Measurements from ENCODE around the gene MPO. TPM values are rescaled to one million over a fixed set of nuclear protein-coding genes. Genes with fewer than 3 reads are reported as not detected.

MPO gene
- total and polyA plus RNA-seq, 10 of the 15 experiments (the other 5 are each of a cell fraction or from before 2014, with no cell fraction given): 0.06 to 0.49 (median 0.14) TPM

GRCh38 chr17:58248955-58249269 lies 31.8 kb downstream of the MPO start (continued):
- TF ChIP-seq SRF (IDR thresholded peaks at IDR 0.05; ENCODE audit: low read depth in 2 of 2, low read length in 2 of 2): no peak
- no peak for TF ChIP-seq FOXM1 (IDR thresholded peaks at IDR 0.05; ENCODE audit: low read depth, low read length)

- ChIA-PET POLR2A (interaction anchor here (1.1 to 1.2 kb wide), 2 partner anchors 9 to 17 kb away, joined by 4 read pairs; partner anchors contain the start of gene LPO), CTCF (interaction anchor here (0.8 to 6.2 kb wide), 18 partner anchors 8 to 258 kb away, joined by 3 to 78 read pairs (median 4); partner anchors contain the start of gene LPO), RAD21 (ENCODE audit: unreplicated experiment) (interaction anchor here (0.6 to 1.9 kb wide), 9 partner anchors 11 to 69 kb away, joined by 3 to 9 read pairs (median 3); partner anchors contain the start of gene MKS1), SMC1A (ENCODE audit: uncharacterized antibody, unreplicated experiment) (interaction anchor here (1.0 to 4.0 kb wide), 6 partner anchors 11 to 198 kb away, joined by 3 to 23 read pairs (median 6); no protein-coding TSS in a partner anchor)
- no TSS peak for BruUV-seq (replicated peaks)
- Histone ChIP-seq H3K9me3 (replicated peaks; ENCODE audit: control insufficient read depth, insufficient read depth, low read length) (no peaks in the 10 kb centered on the region), H3K9ac (ENCODE audit: control insufficient read depth, insufficient read depth, low read length) (no peak overlapping the region), H2AFZ (ENCODE audit: control insufficient read depth, low read depth, low read length) (no peak overlapping the region), H3K4me2 (ENCODE audit: control insufficient read depth, insufficient read depth) (no peak overlapping the region), H3K4me1 (ENCODE audit: control insufficient read depth, insufficient read depth, low read length) (peaks cover 6% of the 10 kb centered on the region), H3K4me3 (no peak overlapping the region), H3K36me3 (ENCODE audit: control insufficient read depth in 2 of 2, insufficient read depth in 2 of 2, low read length in 1 of 2) (no peaks in the 10 kb centered on the region), H4K20me1 (ENCODE audit: control insufficient read depth, insufficient read depth) (no peaks in the 10 kb centered on the region), H3K27ac (ENCODE audit: control insufficient read depth, insufficient read depth) (no peak overlapping the region), H3K79me2 (ENCODE audit: control insufficient read depth, insufficient read depth, low read length) (no peaks in the 10 kb centered on the region), H3K27me3 (replicated peaks in 1 of 2; ENCODE audit: control insufficient read depth in 2 of 2, insufficient read depth in 2 of 2, low read length in 1 of 2) (no peaks in the 10 kb centered on the region; a peak in 2 of 4 replicates)
- intact Hi-C loops (cut with micrococcal nuclease; ENCODE audit: unreplicated experiment): loop anchor here (2.0 kb wide), 1 partner anchor 47 kb away; no protein-coding TSS in a partner anchor
- 58% methylated on average over 10 of the region's 10 CpGs for WGBS (ENCODE audit: insufficient coverage, insufficient replicate concordance, low lambda C conversion rate, missing lambda C conversion rate)
- no peak for DNase-seq (ENCODE audit: low read depth, low spot score)
- ATAC-seq: no peak
- no peak for TF ChIP-seq MYB (IDR thresholded peaks at IDR 0.05; ENCODE audit: borderline replicate concordance, low read depth, low read length)
- TF ChIP-seq SUZ12 (IDR thresholded peaks at IDR 0.05; ENCODE audit: unreplicated experiment): no peak
- TF ChIP-seq MXI1 (IDR thresholded peaks at IDR 0.05; ENCODE audit: low read depth, low read length): no peak
- no peak for TF ChIP-seq PRDM15 (CRISPR knock-in tag; IDR thresholded peaks at IDR 0.05)
- no peak for TF ChIP-seq SMC3 (IDR thresholded peaks at IDR 0.05; ENCODE audit: borderline replicate concordance, low read length)
- TF ChIP-seq PKNOX1 (IDR thresholded peaks at IDR 0.05): no peak
- no peak for TF ChIP-seq ZNF274 (IDR thresholded peaks at IDR 0.05; ENCODE audit: insufficient read depth, insufficient read length)
- TF ChIP-seq BCL3 (IDR thresholded peaks at IDR 0.05; ENCODE audit: borderline replicate concordance, insufficient read depth, low read depth, low read length, poor library complexity, severe bottlenecking): no peak
- TF ChIP-seq NR2F1 (conservative IDR thresholded peaks at IDR 0.05): no peak
- no peak for TF ChIP-seq FOXK2 (IDR thresholded peaks at IDR 0.05)
- TF ChIP-seq MTA3 (IDR thresholded peaks at IDR 0.05; ENCODE audit: borderline replicate concordance, low read length): no peak
- TF ChIP-seq PAX5 (IDR thresholded peaks at IDR 0.05; ENCODE audit: borderline replicate concordance, low read depth, low read length): no peak
- in situ Hi-C loops (cut with MboI): no loop called here
- no peak for FAIRE-seq
Measured at GRCh38 chr17:58247511-58248363, 33.0 kb downstream of the MPO start.

Data from GM12878 (cell line).